ENCODE results near the gene TRPC4.
A peak's percentile ranks its signal among the peaks of the same experiment; 100 is the strongest.

TRPC4 gene

DNA sequence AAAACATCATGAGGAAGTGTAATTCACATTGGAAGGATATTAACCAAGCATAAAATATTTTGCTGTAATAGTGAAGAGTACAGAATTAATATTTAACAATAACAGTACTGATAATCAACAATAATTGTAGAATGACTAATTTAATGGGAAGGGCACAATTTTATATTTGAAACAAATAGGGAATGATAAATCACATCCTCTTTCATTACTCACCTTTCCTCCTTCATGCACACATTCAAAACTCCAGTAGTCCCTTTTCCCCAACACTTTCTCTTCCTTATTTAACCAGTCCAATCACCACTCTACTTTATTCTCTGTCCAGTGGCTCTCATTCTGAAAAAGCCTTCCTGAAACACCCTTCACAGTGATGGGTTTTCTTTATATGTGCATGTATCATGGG lies 160.3 kb downstream of the TRPC4 start:
- DNase-seq, result no peak

DNA sequence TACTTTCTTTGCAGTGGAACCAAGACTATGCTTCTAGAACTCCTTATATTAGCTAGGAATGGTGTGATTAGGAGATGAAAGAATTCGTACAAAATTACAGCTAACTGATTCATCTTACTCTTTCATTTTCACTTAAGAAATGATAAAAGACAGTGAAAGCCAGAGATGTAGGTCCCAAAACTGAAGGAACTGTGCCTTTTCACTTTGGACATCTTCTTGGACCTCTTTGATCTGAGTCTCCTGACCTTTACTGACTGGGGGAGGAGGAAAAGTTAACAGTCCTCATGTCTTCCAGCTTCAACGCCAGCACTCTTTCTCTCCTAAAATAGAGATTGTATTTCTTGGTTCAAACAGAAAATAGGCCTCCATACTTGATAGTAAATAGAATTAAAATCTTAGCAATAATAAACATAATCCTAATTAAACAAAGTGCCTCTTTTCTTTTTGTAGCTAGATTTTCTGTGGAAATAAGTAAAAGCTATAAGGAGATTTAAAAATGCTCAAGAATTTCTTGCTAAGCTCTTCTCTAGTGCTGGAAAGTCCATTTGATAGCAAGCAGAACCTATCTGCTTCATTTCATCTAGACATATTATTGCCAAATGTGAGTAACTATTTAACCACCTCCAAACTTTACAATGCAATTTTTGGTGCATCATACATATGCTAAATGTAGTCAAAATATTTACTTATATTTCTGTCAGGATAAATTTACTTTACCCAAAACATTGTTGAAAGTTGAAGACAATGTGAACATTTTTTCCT lies 161.7 kb downstream of the TRPC4 start:
- no peak for DNase-seq

DNA sequence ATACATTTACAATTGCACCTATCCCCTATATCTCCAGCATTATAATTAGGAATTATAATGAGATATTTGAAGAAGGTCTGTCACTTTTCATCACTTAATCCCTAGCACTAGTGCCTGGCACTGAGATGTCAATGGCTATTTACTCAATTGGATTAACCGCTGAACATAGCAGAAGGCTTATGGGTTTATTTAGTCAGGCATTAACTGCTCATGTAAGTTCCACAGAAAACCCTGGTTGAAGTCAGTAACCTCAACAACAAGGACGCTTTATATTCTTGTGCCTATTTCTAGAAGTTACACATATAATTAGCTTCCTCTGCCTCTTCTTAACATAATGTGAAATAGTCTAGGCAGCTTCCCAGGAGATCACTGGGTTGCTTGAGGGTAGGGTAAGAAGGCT lies 163.5 kb downstream of the TRPC4 start:
- no peak for DNase-seq

DNA sequence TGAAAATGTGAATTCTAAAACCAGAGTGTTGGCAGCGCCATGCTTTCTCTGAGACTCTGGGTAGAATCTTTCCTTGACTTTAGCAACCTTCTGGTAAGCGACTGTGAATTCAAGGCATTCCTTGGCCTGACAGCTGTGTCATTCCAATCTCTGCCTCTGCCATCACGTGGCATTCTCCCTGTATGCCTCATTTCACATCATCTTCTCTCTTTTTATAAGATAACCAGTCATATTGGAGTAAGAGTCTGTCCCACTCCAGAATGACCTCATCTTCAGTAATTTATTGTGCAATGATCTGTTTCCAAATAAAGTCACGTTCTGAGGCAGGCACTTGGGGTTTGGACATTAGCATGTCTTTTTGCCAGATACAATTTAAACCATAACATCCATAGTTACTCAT lies 167.6 kb downstream of the TRPC4 start:
- DNase-seq, result peak; percentile 96

DNA sequence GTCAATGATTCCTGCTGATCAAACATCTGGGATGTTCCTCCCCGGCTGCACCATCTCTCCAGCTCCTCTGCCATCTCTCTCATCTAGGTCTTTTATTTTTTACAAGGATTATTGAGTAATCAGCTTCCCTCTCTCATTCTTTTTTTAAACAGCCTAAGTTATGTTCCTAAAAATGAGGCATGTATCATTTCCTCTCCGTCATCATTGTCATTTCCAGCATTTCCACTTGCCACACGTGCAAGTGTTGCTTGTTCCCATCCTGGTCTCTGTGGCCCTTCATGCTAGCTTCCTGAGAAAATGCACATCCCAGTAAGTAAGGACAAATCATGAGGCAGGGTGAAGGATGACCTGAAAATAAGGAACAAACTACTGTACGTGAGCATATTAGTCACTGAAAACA lies 168.3 kb downstream of the TRPC4 start:
- DNase-seq, result peak; percentile 38

DNA sequence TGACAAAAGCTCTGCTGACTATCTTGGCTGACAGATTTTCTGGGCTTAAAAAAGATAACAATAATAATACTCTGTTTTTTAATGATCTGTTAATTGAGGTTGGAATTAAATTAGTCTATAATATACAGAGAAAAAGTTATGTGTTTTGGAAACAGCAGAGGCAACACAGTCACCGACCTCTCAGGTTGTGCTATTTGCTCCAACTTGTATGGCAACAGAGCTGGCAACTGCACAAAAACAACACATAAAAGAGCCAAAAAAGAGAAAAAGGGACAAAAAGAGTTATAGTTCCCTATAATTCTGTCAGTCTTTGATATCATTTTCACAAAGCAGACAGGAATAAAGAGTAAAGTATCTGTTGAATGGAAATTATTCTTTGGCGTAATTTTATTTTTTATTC lies 168.7 kb downstream of the TRPC4 start:
- DNase-seq, result no peak

DNA sequence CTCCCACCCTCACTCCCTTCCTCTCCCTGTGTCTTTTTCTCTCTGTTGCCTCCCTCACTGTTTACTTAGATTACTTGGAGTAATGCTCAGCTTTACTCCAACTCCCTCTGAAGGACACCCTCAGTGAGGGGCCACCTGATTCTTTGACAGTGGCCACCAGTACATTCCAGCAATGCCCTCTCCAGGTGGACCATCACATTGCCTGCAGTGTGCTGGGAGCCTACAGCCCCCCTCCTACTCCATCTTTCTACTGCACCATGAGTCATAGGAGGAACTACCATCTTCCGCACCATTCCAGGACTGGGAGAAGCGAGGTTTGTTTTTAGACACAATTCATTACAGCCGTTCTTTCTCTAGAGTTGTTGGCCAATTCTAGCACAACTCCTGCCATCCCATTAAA lies 174.4 kb downstream of the TRPC4 start:
- no peak for DNase-seq

DNA sequence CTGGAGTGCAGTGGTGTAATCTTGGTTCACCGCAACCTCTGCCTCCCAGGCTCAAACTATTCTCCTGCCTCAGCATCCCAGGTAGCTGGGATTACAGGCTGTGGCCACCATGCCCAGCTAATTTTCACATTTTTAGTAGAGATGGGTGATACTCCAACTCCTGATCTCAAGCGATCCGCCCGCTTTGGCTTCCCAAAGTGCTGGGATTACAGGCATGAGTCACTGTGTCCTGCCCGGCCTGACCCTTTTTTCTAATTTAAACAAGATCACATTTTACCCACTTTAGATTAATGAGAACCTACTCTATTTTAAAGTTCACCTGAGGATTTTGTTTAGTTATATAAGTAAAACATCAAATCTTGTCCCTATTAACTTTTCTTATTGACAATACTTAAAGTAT lies 179.2 kb downstream of the TRPC4 start:
- DNase-seq, result no peak

DNA sequence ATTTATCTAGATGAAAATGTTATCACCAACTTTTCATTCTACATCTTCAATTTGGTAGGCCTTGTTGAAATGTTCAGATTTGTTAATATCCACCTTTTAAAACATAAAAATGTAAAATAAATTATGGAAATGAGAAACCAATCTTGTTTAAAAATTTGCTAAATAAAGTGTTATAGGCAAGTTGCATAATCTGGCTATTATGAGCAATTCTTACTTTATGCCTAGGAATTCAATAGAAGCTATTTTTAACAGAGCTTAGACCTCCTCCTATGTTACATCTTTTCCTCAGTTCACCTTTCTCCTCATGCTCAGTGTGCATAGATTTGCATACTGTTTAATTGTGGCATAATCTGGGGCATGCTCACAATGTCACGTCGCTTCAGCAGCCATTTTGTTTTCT lies 183.1 kb downstream of the TRPC4 start:
- DNase-seq, result no peak

DNA sequence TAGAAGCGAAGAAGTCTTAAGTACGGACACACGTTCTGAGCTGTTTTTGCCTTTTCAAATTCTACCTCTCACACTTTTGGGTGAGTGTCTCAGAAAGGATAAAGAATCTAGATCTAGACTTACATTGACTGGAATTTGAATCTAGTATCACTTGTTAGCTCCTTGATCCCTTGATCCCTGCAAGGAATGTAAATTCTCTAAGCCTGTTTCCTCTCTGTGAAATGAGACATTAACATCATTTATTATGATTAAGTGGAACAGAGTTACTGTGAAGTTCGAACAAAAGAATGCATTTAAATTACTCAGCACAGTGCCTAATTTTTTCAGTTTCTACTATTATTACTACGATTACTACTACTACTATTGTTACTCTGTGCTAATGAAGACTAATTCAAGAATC lies 184.4 kb downstream of the TRPC4 start:
- peak; percentile 40 for DNase-seq

DNA sequence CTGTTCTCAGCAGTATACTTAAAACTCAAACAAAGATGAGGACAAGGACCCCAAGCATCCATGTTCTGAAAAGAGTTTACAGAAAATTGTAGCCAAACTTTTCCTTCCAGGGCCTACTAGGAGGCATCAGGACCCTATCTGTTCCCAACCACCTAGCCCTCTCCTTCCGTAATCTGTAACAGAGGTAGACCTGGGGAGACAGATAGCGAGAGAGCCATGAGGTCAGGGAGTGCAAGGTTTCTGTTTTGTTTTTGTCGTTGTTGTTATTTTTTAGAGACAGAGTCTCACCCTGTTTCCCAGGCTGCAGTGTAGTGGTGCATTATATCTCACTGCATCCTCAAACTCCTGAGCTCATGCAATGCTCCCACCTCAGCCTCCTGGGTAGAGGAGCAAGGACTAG lies 187.1 kb downstream of the TRPC4 start:
- DNase-seq, result no peak

DNA sequence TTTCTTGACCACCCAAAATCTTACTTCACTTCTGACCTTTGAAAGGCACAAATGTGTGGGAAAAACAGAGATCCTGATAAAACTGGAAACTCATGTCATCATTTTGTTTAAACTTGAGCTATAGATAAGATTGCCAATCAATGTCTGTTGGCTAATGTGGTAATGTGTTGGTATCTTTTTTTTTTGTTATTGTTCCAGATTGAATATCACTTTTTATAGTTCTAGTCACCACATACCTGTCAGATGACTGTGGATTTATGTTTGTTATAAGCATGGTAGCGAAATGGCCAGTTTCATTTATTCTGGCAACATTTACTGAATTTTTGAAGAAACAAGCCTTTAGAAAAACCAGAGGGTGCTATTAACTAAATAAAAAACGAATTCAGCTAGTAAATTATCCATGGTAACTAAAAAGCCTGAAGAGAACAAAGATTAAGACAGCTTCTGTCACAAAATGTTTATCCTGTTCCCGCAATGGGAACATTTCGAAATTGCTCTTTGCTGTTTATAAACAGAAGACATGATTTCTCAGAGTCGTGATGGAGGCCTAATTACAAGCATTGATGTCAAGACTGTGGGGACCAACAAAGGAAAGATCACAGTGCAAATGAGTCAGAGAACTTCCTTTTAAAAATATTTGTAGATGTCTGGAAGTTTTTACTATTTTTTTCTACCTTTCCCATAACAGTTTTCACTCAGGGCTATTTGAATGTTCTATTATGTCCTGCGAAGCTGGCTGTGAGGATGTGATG lies 188.1 kb downstream of the TRPC4 start:
- DNase-seq, result peak; percentile 60

DNA sequence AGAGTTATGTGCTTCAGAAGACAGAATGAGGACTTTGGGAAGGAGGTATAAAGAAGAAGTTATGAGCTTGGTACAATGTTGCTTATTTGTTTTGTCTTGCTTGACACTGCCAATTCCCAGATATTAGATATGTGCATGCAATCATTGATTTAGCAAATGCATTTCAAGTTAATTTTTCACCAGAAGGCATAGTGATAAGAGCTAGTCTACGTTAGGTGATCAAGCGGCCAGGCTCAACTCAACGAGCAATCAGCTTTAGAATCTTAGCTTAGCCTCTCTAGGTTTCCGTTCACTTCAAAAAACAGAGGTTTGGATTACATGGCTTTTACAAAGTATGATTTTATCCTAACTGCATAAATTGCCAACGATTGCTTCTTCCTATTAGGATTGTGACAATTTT lies 189.4 kb downstream of the TRPC4 start:
- no peak for DNase-seq

DNA sequence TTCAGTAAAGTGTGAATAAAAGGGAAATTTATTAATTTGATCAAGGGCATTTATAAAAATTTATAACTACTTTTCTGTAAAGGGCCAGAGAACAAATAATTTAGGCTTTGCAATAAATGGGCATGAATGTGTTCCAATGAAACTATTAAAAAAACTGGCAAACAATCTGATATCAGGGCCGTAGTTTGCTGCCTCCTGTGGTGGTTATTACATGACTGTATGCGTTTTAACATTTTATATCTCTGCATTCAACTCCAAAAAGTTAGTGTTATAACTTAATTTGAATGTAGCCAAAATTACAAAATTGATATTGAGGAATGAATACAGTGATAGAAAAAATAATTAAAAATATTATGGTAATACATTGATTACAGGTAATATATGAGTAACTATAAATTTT lies 190.5 kb downstream of the TRPC4 start:
- no peak for DNase-seq

DNA sequence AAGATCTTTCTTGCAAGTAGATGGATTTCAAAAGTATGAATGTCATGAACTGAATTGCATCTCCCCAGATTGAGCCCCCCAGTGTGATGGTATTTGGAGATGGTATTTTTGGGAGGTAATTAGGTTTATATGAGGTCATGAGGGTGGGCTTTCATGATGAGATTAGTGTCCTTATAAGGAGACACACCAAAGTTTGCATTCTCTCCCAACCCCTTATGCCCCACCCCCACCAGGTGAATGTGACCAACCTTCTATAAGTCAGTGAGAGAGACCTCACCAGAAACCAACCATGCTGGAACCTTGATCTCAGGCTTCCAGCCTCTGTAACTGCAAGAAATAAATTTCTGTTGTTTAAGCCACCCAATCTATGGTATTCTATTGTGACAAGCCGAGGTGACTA lies 199.7 kb downstream of the TRPC4 start:
- no peak for DNase-seq

DNA sequence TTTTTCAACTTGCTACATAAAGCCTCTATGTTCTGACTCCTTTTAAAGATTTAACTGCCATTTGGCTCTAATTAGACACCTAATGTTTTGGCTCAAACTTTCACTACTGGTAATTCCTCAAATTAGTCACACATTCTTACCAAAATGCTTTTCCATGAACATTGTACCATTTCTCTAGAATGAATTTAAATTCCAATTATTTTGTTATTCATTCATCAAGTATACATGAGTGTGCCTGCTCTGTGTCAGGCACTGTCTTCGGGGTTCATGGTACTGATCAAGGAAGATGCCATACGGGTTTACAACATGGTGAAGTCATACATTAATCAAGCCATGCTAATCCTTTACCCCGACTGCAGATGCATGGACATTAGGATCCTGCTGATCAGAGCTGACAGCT lies 201.9 kb downstream of the TRPC4 start:
- peak; percentile 74 for DNase-seq

DNA sequence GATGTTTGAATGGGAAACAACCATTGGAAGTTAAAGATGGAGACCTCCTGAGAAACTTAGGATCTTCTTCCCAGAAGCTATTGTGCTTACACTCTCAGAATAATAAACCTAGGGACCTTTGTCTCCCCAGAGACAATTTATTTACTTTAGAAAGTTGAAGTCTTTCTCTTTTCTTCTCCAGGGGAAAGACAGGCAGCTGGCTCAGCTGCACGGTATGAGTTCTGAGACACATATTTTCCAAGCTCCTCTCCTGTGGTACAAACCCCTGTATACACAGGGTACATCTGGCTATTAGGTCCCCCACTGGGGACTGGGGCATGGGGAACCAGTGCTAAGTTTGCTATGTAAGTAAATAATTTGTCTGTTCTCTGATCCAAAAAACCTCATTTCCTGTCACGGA lies 203.5 kb downstream of the TRPC4 start:
- no peak for DNase-seq

DNA sequence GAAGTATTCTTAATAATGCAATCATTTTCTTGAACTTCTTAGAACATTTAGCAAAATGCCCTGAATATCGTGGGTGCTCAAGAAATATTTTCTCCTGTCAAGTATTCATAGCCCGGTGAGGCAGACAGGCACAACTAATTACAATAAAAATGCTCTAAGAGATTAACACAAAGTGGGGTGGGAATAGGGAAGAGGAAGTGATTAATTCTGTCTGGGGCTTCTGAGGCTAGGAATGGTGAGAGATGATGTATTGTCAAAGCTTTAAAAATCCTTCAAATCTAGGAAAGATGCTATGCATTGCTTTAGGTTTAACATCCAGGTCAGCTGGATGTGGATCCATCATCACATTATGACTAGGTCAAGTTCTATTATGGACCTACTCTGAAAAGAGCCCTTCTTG lies 204.2 kb downstream of the TRPC4 start:
- no peak for DNase-seq

DNA sequence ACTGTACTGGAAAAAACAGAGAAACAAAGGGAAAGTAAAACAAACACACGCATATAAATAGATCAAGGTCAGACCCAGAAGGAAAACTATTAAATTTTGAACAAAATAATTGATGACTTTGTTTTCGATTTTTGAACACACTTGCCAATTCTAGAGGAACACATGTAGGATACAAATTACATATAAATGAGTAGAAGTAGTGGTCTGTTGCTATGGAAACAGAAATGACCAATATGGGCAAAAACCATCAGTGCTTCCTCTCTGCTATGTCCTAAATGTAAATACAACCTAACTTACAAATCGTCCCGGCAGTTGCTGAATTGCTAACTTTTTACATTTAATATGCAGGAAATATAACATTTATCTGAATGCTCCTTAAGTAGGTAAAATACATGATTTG lies 205.8 kb downstream of the TRPC4 start:
- DNase-seq, result no peak

DNA sequence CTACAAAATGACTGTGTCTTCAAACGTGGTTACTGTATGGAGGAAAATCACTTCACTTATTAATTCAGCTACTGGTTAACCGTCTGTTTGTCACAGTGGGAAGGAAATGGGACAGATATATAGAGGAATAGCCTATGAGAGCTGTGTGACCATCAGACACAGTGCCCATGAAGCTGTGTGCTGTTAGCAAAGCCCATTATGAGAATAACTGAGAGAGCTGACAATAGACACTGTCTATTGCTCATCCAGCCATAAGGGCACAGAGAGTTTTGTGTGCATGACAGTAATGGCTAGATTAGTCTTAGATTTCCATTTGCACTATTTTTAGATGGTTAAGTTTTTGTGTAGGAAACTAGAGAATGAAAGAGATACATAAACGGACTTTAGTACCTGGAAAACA lies 206.9 kb downstream of the TRPC4 start:
- DNase-seq, result no peak

DNA sequence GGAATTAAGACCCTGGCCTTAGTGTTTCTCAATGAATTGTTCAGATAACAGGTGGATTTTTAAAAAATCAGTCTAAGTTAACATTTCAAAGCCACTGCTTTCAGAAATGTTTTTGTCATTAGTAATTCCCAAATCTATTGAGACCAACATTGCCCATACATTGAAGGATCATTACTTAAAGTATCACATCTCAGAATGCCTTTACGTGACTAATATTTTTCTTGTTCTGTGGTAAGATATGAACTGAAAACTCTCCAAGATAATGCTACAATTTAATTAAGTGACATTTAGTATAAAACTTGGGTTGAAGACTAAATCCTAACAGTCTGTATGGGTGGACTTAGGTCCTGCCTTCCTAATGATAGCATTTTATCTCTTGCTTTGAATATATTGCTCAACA lies 211.6 kb downstream of the TRPC4 start:
- DNase-seq, result peak; percentile 36

DNA sequence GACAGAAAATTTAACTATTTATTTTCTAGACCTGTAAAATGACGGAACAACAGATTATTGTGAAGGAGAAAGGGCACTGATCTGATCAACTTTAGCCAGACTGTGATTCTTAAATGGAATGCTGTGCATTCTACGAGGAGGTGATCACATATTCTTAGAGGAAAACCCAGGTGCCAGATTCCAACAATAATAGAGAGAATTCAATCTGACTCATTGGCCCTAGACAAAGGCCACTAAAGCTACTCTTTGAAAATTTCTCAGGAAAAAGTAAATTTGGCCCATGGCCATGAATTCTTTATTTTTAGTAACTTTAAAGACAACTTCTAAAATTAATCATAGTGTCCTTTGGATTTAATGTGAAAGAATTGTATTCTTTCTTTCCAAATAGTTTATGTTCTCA lies 212.4 kb downstream of the TRPC4 start:
- DNase-seq, result peak; percentile 87

DNA sequence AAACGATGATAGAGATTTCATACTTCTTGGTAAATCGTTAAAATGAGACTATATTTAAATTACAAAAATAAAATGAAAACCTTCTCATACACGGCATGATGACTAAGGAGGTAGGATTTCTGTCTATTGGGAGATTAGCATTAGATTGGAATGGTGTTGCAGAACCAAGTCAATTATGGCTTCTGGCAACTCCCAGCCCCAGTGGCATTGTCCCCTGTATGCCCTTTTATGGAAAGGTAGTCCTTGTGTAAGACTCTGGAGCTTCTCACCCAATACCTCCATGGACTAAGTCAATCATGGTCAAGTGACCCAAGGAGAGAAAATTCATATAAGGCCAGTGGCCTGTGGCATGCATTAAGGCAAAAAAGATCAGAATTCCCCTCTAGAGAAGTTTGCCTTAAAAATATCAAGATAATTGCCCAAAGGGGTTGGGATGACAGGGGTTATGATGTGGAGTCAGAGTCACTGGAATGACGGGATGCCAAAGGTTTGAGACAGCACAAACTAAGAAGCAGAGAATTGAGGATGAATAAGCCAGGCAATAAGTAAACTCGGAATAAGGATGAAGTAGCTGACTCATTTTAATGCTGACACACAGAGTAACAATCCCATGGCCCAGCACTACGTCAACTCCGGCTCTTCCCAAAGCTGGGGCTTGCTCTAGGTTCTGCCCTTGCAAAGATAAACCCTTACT lies 213.2 kb downstream of the TRPC4 start:
- DNase-seq, result peak; percentile 99

DNA sequence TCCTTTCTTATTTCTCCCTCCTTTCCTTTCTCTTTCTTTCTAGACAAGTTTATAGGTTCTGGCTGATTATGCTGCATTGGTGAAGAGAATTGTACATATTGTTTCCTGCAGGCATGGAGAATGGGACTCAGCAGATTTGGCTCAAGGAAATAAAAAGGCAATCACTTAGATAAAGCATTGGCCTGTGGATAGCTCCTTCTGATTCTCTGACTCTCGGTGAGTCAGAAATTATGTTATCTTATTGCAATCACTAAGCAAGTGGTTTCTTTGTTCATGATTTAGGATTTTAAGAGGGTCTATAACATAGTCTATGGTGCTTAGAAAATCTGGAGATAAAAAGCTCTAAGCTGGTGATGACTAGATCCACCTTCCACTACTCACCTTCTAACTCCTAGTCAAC lies 217.0 kb downstream of the TRPC4 start:
- DNase-seq, result peak; percentile 30

Measured in fibroblast of skin of right biceps (primary cell).